NCI-H1092 (cell line): Measurements from ENCODE around the gene MDM4.

Experiments used
- DNase-seq: peaks from one replicate; lab custom pipeline; 2025; lab: John Stamatoyannopoulos, UW

MDM4 gene

DNA sequence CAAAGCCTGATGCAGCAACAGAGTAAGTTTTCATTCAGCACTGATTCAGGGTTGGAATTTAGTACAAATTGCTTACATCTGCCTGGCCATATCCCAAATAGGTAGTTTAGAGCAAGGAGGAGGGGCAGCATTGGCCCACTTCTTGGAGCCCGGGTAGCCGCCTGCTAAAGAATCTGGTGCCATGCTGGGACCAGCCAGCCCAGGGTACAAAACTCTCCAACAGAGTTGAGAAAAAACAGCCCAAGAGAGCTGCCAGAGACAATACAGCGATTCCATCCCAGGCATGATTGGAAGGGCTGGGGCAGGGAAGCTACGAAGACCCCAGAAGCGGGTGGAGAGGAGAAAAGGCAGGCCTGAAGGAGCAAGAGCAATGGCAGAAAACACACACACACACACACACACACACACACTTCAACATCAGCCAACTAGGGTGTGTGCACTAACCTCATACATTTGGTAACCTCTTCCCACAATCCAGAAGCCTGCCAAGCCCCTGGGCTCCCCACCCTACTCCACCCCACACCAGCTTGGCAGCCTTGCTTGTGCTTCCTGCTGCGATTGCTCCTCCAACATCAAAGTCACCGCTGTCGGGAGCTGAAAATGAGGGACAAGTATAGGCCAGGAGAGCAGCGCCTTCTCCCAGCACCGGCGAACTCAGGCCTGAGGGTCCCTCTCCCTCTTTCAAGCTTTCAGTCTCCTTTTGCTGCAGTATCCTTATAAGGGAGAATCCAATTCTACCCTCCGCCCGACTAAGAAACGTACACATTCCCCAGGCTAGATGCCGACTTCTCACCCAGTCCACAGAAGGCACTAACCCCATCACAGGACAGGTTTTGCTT, 22.8 kb upstream of the MDM4 start:
- peak; percentile 41 for DNase-seq

DNA sequence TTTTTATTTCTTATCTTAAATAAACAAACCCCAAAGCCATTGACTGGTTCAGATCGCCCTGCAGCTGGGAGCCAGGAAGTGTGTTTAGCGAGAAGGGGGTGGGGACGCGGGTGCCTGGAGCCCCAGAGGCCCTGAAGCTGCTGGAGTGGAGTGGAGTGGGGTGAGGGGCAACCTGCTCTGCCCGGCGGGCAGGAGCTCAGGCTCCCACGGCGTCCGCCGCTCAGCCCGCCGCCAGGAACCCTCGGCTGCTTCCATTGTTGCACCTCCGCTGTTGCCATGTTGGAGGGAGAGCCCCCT, 22.3 kb upstream of the MDM4 start:
- DNase-seq = peak; percentile 63

DNA sequence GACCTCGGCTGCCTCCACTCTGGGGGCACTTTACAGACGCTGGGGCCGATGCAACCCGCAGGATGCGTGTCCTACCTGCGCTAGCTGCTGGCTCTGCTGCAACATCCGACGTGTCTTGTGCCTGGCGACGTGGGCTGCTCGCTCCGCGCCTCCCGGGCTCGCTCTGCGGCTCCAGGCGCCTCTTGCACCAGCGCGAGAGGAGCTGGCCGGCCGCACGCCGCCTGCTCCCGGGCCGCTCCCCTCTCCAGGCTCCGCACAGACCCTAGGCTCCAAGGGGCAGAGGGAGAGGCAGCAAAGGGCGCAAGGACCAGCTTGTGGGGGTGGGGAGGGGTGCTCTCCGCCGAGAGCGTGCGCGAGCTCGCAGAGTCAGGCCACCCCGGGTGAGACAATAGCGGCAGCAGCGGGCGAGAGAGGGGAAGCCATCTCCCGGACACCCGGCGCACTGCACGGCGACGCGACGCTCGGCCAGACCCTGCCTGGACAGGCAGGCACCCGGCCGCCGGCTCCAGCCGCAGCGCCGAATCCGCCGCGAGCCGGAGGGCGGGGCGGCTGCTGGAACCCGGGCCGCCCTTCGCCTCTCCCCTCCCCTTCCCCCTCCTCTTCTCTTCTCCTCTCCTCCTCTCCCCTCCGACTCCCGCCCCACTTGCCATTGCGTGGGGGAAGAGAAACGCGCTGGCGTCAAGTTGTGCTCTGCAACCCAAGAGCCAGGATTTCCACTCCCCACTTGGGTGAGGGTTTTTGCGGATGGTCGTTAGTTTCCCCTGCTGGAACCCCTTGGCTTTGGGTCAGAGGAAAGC, 21.7 kb upstream of the MDM4 start, which contains the start of gene PIK3C2B:
Gene PIK3C2B, minus strand, starts transcription at position 525 of the 797 bp plus-strand sequence. CDS start 25,003 bp downstream, outside the sequence.
- DNase-seq = peak; percentile 79

DNA sequence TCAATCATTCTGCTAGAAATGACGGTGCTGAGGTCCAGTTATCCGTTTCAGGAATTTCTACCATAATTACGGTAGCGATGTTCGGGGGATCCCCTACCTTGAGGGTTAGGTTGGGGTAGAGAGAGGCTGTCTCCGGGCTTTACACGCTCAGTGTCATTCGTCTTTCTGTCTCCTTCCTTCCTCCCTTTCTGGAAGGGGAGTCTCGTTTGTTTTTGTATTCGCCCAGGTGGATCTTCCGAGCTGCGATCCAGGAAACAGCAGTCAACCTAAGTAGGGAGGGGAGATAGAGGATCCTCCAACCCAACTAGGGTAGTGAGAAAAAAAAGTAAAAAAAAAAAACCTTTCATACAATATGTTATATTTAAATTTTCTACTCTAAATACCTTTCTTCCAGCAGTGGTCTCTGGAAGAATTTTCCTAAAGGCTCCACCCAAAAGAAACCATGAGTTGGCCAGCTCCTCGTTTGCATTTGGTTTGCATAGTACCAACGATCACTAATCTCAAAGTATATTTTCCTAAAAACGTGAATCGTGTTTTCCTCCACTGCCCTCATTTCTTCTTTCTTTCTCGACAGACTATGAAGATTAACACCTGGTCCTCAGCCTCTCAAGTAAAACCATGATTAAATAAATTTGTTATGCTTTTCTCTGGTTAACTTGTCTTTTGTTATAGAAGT, 21.0 kb upstream of the MDM4 start:
- no peak for DNase-seq

DNA sequence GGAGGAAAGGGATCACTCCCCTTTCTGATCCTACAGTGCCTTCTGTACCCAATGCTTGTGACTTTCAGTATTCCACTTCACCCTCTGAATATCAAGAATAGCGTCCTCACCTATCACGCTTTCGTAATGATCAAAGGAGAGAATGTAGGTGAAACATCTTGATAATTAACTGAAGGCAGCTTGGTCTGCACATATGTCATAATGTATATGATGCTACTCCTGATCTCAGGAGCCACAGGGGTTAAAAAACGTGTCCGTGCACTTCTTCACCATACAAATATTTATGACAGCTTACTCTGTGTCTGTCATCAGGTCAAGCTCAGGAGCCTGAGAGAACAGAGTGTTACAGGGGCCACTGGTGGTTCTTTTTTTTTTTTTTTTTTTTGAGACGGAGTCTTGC, 20.4 kb upstream of the MDM4 start:
- DNase-seq = no peak

DNA sequence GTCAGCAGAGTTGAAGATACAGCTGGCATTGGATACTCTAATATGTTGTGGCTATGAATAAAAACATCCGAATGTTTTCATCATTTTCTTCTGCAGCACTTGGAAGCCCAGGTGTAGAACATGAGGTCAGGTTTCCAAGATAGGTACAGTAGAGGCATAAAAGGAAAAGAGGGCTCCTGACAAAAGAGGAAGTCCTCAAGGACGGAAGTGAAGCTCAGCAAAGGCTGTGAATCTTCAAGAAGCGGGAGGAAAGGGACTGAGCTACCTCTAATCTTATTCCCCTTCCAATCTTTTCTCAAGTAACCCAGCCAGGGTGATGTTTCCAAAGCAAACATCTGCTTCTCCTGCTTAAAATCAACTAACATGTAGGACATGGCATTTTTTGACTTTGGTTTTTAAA, 17.2 kb upstream of the MDM4 start:
- no peak for DNase-seq

DNA sequence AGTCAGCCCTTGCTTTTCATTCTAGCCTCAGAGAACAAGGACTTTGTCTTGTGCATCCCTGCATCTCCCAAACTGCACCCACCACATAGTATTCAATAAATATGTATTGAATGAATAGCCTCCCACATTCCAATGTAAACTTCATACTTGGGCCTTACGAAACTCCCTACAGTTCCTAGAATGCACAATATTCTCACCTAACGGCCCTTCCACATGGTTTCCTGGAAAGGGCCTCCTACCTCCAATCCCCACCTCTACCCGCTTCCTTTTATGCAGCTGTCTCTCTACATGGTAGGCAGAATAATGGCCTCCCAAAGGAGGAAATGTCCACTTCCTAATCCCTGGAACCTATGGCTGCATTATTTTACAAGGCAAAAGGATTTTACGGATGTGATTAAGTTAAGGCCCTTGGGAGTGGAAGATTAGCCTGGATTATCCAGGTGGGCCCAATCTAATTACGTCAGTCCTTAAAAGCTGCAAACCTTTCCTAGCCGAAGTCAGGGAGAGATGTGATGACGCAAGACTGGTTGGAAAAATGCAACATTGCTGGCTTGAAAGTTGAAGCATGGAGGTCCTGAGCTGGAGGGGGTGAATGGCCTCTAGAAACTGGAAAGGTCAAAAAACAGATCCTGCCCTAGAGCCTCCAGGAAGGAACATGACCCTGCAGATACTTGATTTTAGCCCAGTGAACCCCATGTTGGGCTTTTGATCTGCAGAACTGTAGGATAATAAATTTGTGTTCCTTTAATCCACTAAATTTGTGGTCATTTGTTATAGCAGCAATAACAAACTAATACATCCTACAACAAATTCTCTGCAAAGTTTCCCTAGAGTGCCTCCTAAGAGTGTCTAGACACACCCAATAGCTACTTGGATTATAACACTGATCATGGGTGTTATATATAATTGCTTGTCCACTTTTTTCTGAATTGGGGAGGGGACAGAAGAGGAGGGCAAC, 16.4 kb upstream of the MDM4 start:
- no peak for DNase-seq

DNA sequence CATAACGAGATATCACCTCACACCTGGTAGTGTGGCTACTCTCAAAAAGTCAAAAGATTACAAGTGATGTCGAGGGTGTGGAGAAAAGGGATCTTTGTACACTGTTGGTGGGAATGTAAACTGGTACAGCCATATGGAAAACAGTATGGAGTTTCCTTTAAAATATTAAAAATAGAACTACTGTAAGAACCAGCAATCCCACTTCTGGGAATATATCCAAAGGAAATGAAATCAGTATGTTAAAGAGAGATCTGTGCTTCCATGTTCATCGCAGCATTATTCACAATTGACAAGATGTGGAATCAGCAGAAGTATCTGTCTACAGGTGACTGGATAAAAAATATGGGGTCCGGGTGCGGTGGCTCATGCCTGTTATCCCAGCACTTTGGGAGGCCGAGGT, 14.0 kb upstream of the MDM4 start:
- DNase-seq = no peak

DNA sequence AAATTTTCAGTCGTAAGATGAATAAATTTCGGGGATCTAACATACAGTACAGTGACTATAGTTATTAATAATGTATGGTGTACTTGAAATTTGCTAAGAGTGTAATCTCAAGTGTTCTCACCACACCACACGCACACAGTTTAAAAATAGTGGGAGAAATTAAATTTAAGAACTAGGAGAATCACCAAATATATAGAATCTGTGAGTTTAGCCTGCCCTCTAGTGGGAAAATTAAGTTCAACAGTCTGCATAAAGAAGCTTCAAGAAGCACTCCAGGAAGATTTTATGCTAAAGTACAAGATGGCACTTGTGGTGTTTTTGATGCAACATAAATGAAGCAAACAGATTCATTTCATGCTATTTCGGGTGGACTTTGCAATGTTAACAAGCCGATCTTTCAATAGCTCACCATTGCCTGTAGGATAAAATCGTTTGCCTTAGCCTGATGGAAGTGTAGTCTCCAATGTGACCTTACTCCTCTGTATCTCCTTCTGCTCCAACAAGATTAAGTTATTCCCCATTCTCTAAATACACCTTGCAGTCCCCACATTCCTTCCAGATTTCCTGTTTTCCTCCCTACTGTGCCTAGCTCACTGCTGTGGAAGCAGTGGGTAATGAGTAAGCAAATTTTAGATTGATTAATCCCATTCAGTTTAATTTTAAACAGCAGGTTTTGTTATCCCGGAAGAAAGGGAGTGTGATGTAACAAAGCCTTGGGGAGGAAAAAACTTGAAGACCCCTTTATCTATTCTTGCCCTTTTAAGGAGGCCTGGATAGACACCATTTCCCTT, 12.9 kb upstream of the MDM4 start:
- DNase-seq = peak; percentile 73

DNA sequence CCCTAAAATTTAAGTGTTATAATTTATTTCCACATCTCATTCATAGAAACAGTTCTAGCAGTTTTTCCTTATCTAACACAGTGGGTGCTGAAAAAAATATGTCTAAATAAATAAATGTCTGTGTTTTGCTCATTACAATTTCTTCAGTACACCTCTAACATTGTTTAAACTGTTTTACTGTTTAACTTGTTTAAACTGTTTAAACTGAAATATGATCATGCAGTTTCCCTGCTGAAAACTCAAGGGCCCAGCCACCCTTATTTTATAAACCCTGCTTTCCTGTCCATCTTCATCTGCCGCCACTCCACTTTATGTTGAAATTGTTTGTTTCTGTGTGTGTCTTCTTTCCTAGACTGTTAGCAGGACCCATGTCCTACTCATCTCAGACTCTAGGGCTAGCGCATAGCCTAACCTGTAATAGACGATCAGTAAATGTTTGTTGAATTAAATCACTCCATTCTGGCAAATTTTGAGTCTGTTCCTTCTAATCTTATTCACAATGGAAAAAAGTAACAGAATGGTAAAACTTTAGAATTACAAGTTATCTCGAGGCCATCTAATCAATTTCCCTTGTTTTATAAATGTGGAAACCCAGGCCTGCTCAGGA, 12.2 kb upstream of the MDM4 start:
- no peak for DNase-seq

DNA sequence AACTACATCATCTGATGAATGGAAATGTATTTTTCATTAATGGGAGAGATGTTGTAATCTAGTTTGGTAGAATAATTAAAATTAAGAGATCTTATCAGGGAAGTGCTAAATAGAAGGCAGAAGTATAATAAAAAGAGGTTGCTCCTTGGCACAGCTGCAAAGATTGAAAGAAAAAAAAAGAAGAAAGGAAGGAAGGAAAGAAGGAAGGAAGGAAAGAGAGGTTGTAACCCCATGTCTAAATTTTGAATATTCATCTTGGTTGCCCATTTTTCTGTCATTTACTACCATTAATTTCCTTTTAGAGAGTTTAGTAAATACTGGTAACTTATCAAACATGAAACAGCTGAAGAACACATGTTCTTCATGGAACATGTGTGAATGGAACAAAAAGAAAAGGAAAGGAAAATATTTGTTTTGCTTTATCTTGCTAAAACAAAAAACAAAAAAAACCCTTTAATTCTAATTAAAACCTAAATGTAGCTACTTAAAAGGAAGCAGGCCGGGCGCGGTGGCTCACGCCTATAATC, 10.5 kb upstream of the MDM4 start:
- DNase-seq = no peak

DNA sequence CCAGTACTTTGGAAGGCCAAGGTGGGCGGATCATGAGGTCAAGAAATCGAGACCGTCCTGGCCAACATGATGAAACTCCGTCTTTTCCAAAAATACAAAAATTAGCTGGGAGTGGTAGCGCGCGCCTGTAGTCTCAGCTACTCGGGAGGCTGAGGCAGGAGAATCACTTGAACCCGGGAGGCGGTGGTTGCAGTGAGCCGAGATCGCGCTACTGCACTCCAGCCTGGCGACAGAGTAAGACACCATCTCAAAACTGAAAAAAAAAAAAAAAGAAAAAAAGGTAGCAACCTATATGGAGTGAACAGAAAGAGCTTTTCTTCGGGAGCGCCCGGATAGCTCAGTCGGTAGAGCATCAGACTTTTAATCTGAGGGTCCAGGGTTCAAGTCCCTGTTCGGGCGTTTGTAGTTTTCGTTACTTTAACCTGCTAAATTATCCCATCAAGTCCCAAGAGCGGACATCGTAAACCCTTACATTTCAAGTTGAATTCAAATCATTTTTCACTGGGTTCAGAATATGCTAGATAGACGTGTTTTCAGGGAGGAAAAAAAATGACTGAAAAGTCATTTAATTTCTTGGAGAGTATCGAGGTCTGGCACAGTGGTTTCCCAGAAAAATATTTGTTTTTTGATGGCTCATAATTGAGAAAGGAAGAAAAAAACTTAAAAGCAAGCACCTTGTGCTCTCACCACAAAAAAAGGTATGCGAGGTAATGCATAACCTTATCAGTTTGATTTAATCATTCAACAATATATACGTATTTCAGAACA, 9.8 kb upstream of the MDM4 start:
- DNase-seq = peak; percentile 91

DNA sequence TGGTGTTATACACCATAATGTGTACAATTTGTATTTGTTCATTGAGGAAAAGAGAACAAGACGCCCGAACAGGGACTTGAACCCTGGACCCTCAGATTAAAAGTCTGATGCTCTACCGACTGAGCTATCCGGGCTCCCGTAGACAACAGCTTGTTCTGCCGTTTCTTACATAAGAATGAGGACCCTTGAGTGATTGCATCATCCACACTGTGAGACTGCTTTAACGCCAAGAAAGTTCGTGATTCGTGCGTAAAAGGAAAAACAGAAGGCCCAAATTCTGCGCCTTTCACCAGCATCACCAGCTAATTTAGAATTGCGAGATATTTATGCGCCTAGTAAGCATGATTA, 9.3 kb upstream of the MDM4 start:
- peak; percentile 94 for DNase-seq

DNA sequence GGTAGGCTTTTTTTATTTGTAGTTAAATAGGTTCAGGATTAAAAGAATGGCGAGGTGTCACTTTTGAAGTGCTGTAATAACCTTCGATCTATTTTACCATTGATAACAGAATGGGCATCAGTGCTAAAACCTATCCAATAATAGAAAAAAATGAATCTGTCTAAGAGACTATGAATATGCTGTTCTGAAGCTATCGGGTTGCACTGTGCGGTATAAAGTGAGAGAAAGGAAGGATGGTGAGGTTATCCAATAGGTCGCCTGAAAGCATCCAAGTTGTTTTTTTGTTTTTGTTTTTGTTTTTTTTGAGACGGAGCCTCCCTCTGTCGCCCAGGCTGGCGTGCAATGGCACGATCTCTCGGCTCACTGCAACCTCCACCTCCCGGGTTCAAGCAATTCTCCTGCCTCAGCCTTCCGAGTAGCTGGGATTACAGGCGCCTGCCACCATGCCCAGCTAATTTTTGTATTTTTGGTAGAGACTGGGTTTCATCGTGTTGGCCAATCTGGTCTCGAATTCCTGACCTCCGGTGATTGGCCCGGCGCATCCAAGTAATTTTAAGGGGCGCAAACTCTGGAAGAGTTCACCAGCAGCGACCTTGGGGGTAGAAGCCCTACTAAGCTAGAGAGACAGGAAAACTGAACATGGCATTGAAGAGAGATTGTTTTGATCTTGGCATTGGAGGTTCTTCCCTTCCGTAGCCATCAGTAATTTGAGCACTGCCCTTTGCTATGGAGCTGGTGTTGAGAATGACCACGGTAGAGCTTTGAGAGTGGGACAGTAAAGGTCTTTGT, 8.7 kb upstream of the MDM4 start:
- DNase-seq = peak; percentile 39

DNA sequence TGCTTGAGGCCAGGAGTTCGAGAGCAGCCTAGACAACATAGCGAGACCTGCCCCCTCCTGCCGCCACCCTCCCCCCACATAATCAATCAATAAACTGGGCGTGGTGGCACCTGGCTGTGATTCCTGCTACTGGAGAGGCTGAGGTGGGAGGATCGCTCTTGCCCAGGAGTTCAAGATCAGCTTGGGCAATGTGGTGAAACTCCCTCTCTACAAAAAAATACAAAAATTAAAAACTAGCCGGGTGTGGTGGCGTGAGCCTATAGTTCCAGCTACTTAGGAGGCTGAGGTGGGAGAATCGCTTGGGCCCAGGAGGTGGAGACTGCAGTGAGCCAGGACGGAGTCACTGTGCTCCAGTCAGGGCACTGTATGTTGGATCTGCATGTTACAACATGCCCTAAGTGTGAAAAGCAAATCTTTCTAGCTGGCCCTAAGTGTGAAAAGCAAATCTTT, 7.0 kb upstream of the MDM4 start:
- no peak for DNase-seq

DNA sequence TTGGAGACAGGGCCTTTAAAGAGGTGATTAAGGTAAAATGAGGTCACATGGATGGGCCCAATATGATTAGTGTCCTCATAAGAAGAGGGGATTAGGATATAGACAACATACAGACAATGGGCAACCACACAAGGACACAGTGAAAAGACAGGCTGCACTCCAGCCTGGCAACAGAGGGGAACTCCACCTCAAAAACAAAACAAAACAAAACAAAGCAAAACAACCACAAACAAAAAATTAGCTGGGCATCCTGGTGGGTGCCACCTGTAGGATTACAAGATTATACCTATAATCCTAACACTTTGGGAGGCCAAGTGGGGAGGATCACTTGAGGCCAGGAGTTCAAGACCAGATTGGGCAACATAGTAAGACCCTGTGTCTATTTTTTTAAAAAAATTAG, 4.8 kb upstream of the MDM4 start:
- no peak for DNase-seq

DNA sequence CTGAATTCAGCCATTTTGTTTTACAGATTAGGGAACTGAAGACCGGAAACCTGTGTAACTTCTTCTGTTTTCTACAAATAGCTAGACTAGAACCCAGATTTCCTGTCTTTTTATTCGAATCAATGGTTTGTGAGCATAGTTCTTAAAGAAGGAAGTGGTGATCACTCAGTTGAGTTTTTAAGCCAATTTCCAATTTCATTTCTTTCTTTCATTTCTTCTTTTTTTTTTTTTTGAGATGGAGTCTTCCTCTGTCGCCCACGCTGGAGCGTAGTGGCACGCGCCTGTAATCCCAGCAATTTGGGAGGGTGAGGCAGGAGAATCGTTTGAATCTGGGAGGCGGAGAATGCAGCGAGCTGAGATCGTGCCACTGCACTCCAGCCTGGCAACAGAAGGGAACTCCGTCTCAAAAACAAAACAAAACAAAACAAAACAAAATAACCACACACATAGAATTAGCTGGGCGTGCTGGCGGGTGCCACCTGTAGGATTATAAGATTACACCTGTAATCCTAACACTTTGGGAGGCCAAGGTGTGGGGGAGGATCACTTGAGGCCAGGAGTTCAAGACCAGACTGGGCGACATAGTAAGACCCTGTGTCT, 3.0 kb upstream of the MDM4 start:
- no peak for DNase-seq

DNA sequence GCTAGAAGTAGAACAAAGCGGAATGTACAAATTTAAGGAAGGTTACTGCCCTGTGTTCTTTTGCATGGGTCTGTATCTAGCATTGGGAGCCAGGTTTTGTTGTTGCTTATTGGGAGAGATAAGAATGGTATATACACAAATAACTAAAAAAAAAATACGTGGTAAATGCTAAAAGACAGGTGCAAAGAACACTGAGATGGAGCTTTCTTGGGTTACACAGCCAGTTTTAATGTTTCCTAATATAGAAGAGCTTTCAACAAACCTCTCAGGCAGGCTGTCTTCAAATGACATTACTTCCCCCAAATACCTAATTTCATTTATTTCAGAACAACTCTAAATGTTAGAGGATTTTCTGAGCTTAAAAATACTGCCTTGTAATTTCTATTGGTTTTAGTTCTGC, 1.4 kb upstream of the MDM4 start:
- DNase-seq = no peak
